Neural progenitor cell (in vitro differentiated cells): ENCODE data around the gene GABRG2. TPM values are rescaled to one million over a fixed set of nuclear protein-coding genes. Genes with fewer than 3 reads are reported as not detected.

Source experiments
- DNase-seq: peaks from one replicate; pipeline ENCODE4 v3.0.0-alpha.2; 2016; ENCODE audit warnings: low spot score
- H2AFZ ChIP-seq: fragments of 200-600 bp; sonication (generic); replicated peaks from 2 replicates; pipeline ENCODE4 v1.6.1; 2016; ENCODE audit warnings: antibody characterized with exemption
- H3F3A ChIP-seq: fragments of 200-600 bp; sonication (generic); 2 replicates; pipeline ENCODE4 v1.6.1; 2016; ENCODE audit warnings: antibody characterized with exemption, low read depth
- H3K27ac ChIP-seq: fragments of 200-600 bp; sonication (generic); 2 replicates; pipeline ENCODE4 v1.5.1; 2016; ENCODE audit warnings: mild to moderate bottlenecking
- H3K27me3 ChIP-seq: fragments of 200-600 bp; sonication (generic); 2 replicates; pipeline ENCODE4 v1.6.1; 2016; ENCODE audit warnings: mild to moderate bottlenecking, moderate library complexity
- H3K36me3 ChIP-seq: fragments of 200-600 bp; sonication (generic); 2 replicates; pipeline ENCODE4 v1.5.1; 2016
- H3K4me1 ChIP-seq: fragments of 200-600 bp; sonication (generic); 2 replicates; pipeline ENCODE4 v1.6.1; 2016; ENCODE audit warnings: mixed run types
- H3K4me2 ChIP-seq: fragments of 200-600 bp; sonication (generic); 2 replicates; pipeline ENCODE4 v1.6.1; 2016
- H3K4me3 ChIP-seq: fragments of 200-600 bp; sonication (generic); 2 replicates; pipeline ENCODE4 v1.5.1; 2016
- H3K79me2 ChIP-seq: fragments of 200-600 bp; sonication (generic); 2 replicates; pipeline ENCODE4 v1.6.1; 2016; ENCODE audit warnings: low read depth
- H3K9ac ChIP-seq: fragments of 200-600 bp; sonication (generic); 2 replicates; pipeline ENCODE4 v1.6.1; 2016
- H3K9me3 ChIP-seq: fragments of 200-600 bp; sonication (generic); 2 replicates; pipeline ENCODE4 v1.5.1; 2016; ENCODE audit warnings: low read depth
- H4K20me1 ChIP-seq: fragments of 200-600 bp; sonication (generic); 2 replicates; pipeline ENCODE4 v1.6.1; 2016; ENCODE audit warnings: low read depth
- H3K27ac Mint-ChIP-seq: 3 replicates; pipeline ENCODE4 v1.8.0; 2021; ENCODE audit warnings: mixed read lengths
- H3K27me3 Mint-ChIP-seq: 2 replicates; pipeline ENCODE4 v1.8.0; 2022; ENCODE audit warnings: low read depth, mild to moderate bottlenecking, inconsistent platforms, moderate library complexity, mixed read lengths; ENCODE audit not compliant: insufficient read depth
- H3K36me3 Mint-ChIP-seq: 3 replicates; pipeline ENCODE4 v1.8.0; 2021; ENCODE audit warnings: mixed read lengths
- H3K4me1 Mint-ChIP-seq: 3 replicates; pipeline ENCODE4 v1.8.0; 2021; ENCODE audit warnings: mixed read lengths
- H3K4me3 Mint-ChIP-seq: 3 replicates; pipeline ENCODE4 v1.8.0; 2021; ENCODE audit warnings: mild to moderate bottlenecking, moderate library complexity, mixed read lengths
- H3K9me3 Mint-ChIP-seq: 3 replicates; pipeline ENCODE4 v1.8.0; 2020; ENCODE audit warnings: mixed read lengths
- CTCF ChIP-seq: fragments of 200-600 bp; sonication (generic); IDR thresholded peaks from 2 replicates; pipeline ENCODE4 v1.5.1; 2017; ENCODE audit warnings: antibody characterized with exemption, mild to moderate bottlenecking
- EZH2 ChIP-seq: fragments of 200-600 bp; sonication (generic); IDR thresholded peaks from 2 replicates; pipeline ENCODE4 v1.6.1; 2017; ENCODE audit warnings: antibody characterized with exemption, mild to moderate bottlenecking, moderate library complexity
- EZH2phosphoT487 ChIP-seq: fragments of 200-600 bp; sonication (generic); IDR thresholded peaks from 2 replicates; pipeline ENCODE4 v1.6.1; 2017; ENCODE audit warnings: antibody characterized with exemption
- total RNA-seq: library from RNA; depleted of rRNA; stranded (reverse); fragments of >200 nt; gene quantifications from 2 replicates; pipeline ENCODE4 v1.2.3, GENCODE V29; 2015; ENCODE audit warnings: low replicate concordance

GABRG2 gene
- total RNA-seq, result 0.19 and 0.64 TPM in 2 replicates

DNA sequence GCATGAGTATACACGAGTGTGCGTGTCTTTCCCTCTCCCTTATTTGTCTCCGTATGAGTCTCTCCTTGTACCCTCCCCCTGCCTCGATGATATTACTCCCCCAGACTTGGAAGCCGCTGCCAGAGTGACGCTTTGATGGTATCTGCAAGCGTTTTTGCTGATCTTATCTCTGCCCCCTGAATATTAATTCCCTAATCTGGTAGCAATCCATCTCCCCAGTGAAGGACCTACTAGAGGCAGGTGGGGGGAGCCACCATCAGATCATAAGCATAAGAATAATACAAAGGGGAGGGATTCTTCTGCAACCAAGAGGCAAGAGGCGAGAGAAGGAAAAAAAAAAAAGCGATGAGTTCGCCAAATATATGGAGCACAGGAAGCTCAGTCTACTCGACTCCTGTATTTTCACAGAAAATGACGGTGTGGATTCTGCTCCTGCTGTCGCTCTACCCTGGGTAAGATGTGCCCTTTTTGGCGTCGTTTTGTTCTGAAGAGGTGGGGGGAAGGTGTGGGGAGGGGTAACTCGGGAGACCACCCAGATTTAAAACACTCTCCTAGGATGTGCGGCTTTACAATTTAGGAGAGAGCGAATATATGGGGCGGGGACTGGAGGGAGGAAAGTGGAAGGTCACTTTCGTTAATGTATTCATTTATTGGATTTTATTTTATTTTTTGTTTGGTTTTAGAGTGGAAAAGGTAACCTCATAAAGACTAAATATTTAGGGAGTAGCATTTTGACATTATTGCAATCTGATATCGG, at the start of gene GABRG2:
TSS of gene GABRG2 (plus strand) at position 119 of the 757 bp plus-strand sequence. CDS start at position 346, 227 bp downstream.
- no peaks in the 10 kb centered on the region for H3K9me3 ChIP-seq
- no peaks in the 10 kb centered on the region for H3F3A ChIP-seq
- peak within 1 kb of the TSS; percentile 74 for H3K4me3 Mint-ChIP-seq
- peak within 1 kb of the TSS; percentile 54 for H3K4me3 ChIP-seq
- no peak within 1 kb of the TSS for H3K9ac ChIP-seq
- no peaks in the 10 kb centered on the region for H3K36me3 ChIP-seq
- peak within 1 kb of the TSS; percentile 88 for H3K4me2 ChIP-seq
- peak; percentile 31 for DNase-seq
- peaks cover 6% of the 10 kb centered on the region for H4K20me1 ChIP-seq
- no peaks in the 10 kb centered on the region for H3K4me1 ChIP-seq
- H3K9me3 Mint-ChIP-seq, result no peaks in the 10 kb centered on the region
- H3K36me3 Mint-ChIP-seq, result no peaks in the 10 kb centered on the region
- peak within 1 kb of the TSS; percentile 48 for H2AFZ ChIP-seq
- no peak for TF ChIP-seq EZH2
- no peak for TF ChIP-seq EZH2phosphoT487
- TF ChIP-seq CTCF, result no peak
- H3K27me3 Mint-ChIP-seq, result peaks cover 12% of the 10 kb centered on the region
- H3K27ac ChIP-seq, result no peak within 1 kb of the TSS
- H3K79me2 ChIP-seq, result no peaks in the 10 kb centered on the region
- H3K27ac Mint-ChIP-seq, result no peak within 1 kb of the TSS
- peaks cover 6% of the 10 kb centered on the region for H3K4me1 Mint-ChIP-seq
- H3K27me3 ChIP-seq, result peaks cover 14% of the 10 kb centered on the region

GRCh38 chr5:162025312-162025711, 42.3 kb upstream of the GABRG2 start:
- H3K27me3 ChIP-seq, result no peaks in the 10 kb centered on the region
- no peak overlapping the region for H3K27ac ChIP-seq
- no peaks in the 10 kb centered on the region for H3K9me3 ChIP-seq
- H3K4me1 Mint-ChIP-seq, result no peaks in the 10 kb centered on the region
- no peak overlapping the region for H3K27ac Mint-ChIP-seq
- TF ChIP-seq EZH2, result no peak
- TF ChIP-seq EZH2phosphoT487, result no peak
- TF ChIP-seq CTCF, result no peak
- no peaks in the 10 kb centered on the region for H3K4me1 ChIP-seq
- peaks cover 2% of the 10 kb centered on the region for H3K27me3 Mint-ChIP-seq
- H4K20me1 ChIP-seq, result no peaks in the 10 kb centered on the region
- DNase-seq, result no peak
- no peaks in the 10 kb centered on the region for H3K79me2 ChIP-seq
- H3K36me3 Mint-ChIP-seq, result no peaks in the 10 kb centered on the region
- H3F3A ChIP-seq, result no peaks in the 10 kb centered on the region
- no peak overlapping the region for H3K4me2 ChIP-seq
- no peaks in the 10 kb centered on the region for H3K36me3 ChIP-seq
- H3K4me3 ChIP-seq, result no peak overlapping the region
- H3K9me3 Mint-ChIP-seq, result peaks cover 4% of the 10 kb centered on the region
- H3K9ac ChIP-seq, result no peak overlapping the region
- H3K4me3 Mint-ChIP-seq, result no peak overlapping the region
- H2AFZ ChIP-seq, result no peak overlapping the region

GRCh38 chr5:162026803-162027202, 40.8 kb upstream of the GABRG2 start:
- H3F3A ChIP-seq, result no peaks in the 10 kb centered on the region
- no peaks in the 10 kb centered on the region for H3K36me3 ChIP-seq
- H3K4me3 ChIP-seq, result no peak overlapping the region
- H3K9me3 Mint-ChIP-seq, result peaks cover 4% of the 10 kb centered on the region
- H4K20me1 ChIP-seq, result no peaks in the 10 kb centered on the region
- no peaks in the 10 kb centered on the region for H3K9me3 ChIP-seq
- no peak overlapping the region for H3K27ac Mint-ChIP-seq
- no peaks in the 10 kb centered on the region for H3K4me1 Mint-ChIP-seq
- H3K36me3 Mint-ChIP-seq, result no peaks in the 10 kb centered on the region
- H3K27me3 Mint-ChIP-seq, result peaks cover 2% of the 10 kb centered on the region
- no peak overlapping the region for H3K9ac ChIP-seq
- H3K27ac ChIP-seq, result no peak overlapping the region
- H3K4me2 ChIP-seq, result no peak overlapping the region
- no peaks in the 10 kb centered on the region for H3K79me2 ChIP-seq
- H3K4me3 Mint-ChIP-seq, result no peak overlapping the region
- TF ChIP-seq EZH2phosphoT487 (no peak), EZH2 (no peak), CTCF (no peak)
- H3K27me3 ChIP-seq, result no peaks in the 10 kb centered on the region
- no peak overlapping the region for H2AFZ ChIP-seq
- no peaks in the 10 kb centered on the region for H3K4me1 ChIP-seq
- DNase-seq, result no peak
